ENCODE results near the gene UBE2J1.

GRCh38 chr6:89308525-89309395, 43.8 kb downstream of the UBE2J1 start:
- no peak for TF ChIP-seq CTCF (IDR thresholded peaks at IDR 0.05; ENCODE audit: extremely low read depth in 1 of 2, insufficient read depth in 1 of 2, low read depth in 1 of 2, low read length in 2 of 2)
- TF ChIP-seq POLR2A (IDR thresholded peaks at IDR 0.05; ENCODE audit: low read depth, low read length) = no peak
- no peak for TF ChIP-seq EZH2 (IDR thresholded peaks at IDR 0.05; ENCODE audit: borderline replicate concordance, low read depth, low read length, severe bottlenecking)
- no peak for TF ChIP-seq MAX (IDR thresholded peaks at IDR 0.05; ENCODE audit: insufficient read depth, insufficient read length)
- TF ChIP-seq MYC (IDR thresholded peaks at IDR 0.05; ENCODE audit: low read depth, low read length) = no peak
- no peak for TF ChIP-seq GATA2 (IDR thresholded peaks at IDR 0.05; ENCODE audit: insufficient read depth, insufficient read length, low read depth, low read length)
- TF ChIP-seq JUN (IDR thresholded peaks at IDR 0.05; ENCODE audit: borderline replicate concordance, insufficient read depth, insufficient read length, low read depth) = no peak
- TF ChIP-seq POLR2AphosphoS5 (IDR thresholded peaks at IDR 0.05; ENCODE audit: insufficient read depth, low read depth, low read length) = no peak

Data from endothelial cell of umbilical vein (primary cell).